Immature natural killer cell (primary cell): Measurements from ENCODE around the gene F10. TPM values are rescaled to one million over a fixed set of nuclear protein-coding genes. Genes with fewer than 3 reads are reported as not detected.
A peak's percentile ranks its signal among the peaks of the same experiment; 100 is the strongest.
"Not testable (repeated sequence)": the region's sequence is repeated elsewhere in the genome, so short reads cannot be mapped to it uniquely, and the experiment has no call there.

ENCODE experiments used
- DNase-seq, 3 donors: peaks; one replicate each; pipeline ENCODE4 v3.0.0; 2022; ENCODE audit warnings: mixed read lengths in 1 of 3
- H3K27ac Mint-ChIP-seq, 6 donors: one replicate each; pipeline ENCODE4 v1.8.0; 2020; ENCODE audit warnings: mixed read lengths in 6 of 6, mild to moderate bottlenecking in 5 of 6, inconsistent platforms in 4 of 6, moderate library complexity in 3 of 6
- H3K27me3 Mint-ChIP-seq, 3 donors: one replicate each; pipeline ENCODE4 v1.8.0; 2020 to 2021; ENCODE audit warnings: low read depth in 3 of 3, mild to moderate bottlenecking in 3 of 3, mixed read lengths in 3 of 3, moderate library complexity in 3 of 3, inconsistent platforms in 1 of 3
- H3K36me3 Mint-ChIP-seq, 3 donors: one replicate each; pipeline ENCODE4 v1.8.0; 2020; ENCODE audit warnings: mixed read lengths in 3 of 3, inconsistent platforms in 2 of 3, mild to moderate bottlenecking in 2 of 3
- H3K4me1 Mint-ChIP-seq, 2 donors: one replicate each; pipeline ENCODE4 v1.8.0; 2020; ENCODE audit warnings: inconsistent platforms in 2 of 2, mild to moderate bottlenecking in 2 of 2, mixed read lengths in 2 of 2, moderate library complexity in 1 of 2
- H3K4me3 Mint-ChIP-seq, 5 donors: one replicate each; pipeline ENCODE4 v1.8.0; 2020; ENCODE audit warnings: mild to moderate bottlenecking in 5 of 5, mixed read lengths in 5 of 5, inconsistent platforms in 3 of 5, moderate library complexity in 3 of 5
- H3K9me3 Mint-ChIP-seq, 6 donors: one replicate each; pipeline ENCODE4 v1.8.0; 2020; ENCODE audit warnings: mild to moderate bottlenecking in 6 of 6, mixed read lengths in 6 of 6, inconsistent platforms in 4 of 6, moderate library complexity in 3 of 6
- polyA plus RNA-seq, 3 donors: library from polyadenylated mRNA; unstranded; fragments of 300-500 nt; fragmentation: Illumina TruSeq; gene quantifications; one replicate each; pipeline ENCODE4 v1.2.3, GENCODE V29; 2021

F10 gene
- polyA plus RNA-seq, 3 donors from 2014 or later: not detected

DNA sequence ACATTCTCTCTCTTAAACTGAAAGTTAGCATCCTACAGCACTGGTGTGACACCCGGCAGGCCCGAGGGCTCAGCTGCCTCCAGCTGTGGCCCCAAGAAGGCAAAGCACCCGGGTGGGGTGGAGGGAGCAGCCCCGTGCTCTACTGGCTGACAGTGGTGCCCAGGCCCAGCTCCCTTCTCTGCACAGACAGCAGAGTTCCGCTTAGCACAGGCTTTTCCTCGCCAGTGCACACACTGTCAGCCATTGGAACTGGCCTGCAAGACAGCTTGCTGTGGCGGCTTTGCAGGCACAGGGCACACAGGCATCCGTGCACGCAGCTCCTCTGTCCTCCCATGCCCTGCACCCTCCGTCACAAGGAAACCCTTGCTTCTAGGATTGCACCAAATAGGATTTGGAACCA is 20.3 kb upstream of the F10 start:
- not testable (repeated sequence) for DNase-seq, H3K4me3 Mint-ChIP-seq

DNA sequence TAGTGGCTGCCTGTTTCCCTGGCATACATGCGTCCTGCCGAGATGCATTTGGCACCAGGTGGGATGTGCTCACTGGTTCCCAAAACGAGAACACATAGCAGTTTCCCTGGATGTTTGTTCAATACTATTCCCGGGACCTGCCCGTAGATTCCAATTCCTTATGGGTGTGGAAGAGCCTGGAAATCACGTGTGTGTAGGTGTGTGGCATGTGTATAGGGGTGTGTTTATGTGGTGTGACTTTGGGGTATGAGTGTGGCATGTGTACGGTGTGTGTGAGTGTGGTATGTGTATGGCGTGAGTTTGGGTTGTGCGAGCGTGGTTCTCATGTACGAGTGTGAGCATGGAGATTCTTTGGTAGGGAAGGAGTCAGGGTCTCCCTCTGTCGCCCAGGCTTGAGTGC is 19.9 kb upstream of the F10 start:
- no peak overlapping the region for H3K4me3 Mint-ChIP-seq
- no peaks in the 10 kb centered on the region for H3K36me3 Mint-ChIP-seq
- H3K9me3 Mint-ChIP-seq: no peaks in the 10 kb centered on the region
- H3K4me1 Mint-ChIP-seq: peaks cover 0 to 2% of the 10 kb centered on the region in 2 donors
- H3K27ac Mint-ChIP-seq: no peak overlapping the region
- peaks cover 0 to 2% (median 2%) of the 10 kb centered on the region in 3 donors for H3K27me3 Mint-ChIP-seq
- no peak for DNase-seq

More for the DNA sequence above, 20.3 kb upstream of the F10 start:
- not testable (repeated sequence) for H3K4me1 Mint-ChIP-seq, H3K36me3 Mint-ChIP-seq, H3K27me3 Mint-ChIP-seq, H3K27ac Mint-ChIP-seq, H3K9me3 Mint-ChIP-seq

DNA sequence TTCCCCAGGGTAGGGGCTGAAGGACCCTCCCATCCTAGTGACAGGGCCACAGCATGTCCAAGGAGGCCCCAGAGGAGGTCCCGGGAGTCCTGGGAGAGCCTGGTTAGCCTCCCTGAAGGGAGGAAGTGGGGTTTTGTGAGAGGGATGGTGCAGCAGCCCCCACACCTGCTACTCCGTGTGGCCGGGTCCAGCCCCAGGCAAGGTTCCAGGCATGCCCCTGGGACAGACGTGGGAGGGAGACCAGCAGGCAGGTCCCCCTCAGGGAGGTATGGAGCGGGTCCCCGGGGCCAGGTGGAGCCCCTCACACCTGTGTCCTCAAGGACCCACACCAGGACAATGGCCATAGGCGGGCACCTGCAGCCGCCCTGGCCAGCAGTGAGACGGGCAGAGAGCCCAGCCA is 19.0 kb upstream of the F10 start:
- DNase-seq: no peak
- H3K36me3 Mint-ChIP-seq: no peaks in the 10 kb centered on the region
- no peaks in the 10 kb centered on the region for H3K9me3 Mint-ChIP-seq
- H3K27me3 Mint-ChIP-seq: no peaks in the 10 kb centered on the region
- H3K4me1 Mint-ChIP-seq: peaks cover 0 to 2% of the 10 kb centered on the region in 2 donors
- no peak overlapping the region for H3K4me3 Mint-ChIP-seq
- H3K27ac Mint-ChIP-seq: no peak overlapping the region

DNA sequence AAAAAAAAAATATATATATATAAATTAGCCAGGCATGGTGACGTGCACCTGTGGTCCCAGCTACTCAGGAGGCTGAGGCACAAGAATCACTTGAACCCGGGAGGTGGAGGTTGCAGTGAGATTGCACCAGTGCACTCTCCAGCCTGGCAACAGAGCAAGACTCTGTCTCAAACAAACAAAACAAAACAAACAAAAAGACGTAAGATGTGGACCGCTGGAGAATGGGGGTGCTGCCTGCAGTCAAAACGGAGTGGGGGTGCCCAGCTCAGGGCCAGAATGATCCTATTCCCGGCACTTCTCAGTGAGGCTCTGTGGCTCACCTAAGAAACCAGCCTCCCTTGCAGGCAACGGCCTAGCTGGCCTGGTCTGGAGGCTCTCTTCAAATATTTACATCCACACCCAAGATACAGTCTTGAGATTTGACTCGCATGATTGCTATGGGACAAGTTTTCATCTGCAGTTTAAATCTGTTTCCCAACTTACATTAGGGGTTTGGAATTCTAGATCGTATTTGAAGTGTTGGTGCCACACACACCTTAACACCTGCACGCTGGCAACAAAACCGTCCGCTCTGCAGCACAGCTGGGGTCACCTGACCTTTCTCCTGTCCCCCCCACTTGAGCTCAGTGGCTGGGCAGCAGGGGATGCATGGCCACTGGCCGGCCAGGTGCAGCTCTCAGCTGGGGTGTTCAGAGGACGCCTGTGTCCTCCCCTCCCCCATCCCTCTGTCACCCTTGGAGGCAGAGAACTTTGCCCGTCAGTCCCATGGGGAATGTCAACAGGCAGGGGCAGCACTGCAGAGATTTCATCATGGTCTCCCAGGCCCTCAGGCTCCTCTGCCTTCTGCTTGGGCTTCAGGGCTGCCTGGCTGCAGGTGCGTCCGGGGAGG is 17.3 kb upstream of the F10 start, which contains the start of gene F7:
TSS of gene F7 (plus strand) at position 760 of the 889 bp plus-strand sequence. CDS start at position 811, 51 bp downstream.
- Mint-ChIP-seq H3K4me3 (no peak within 1 kb of the TSS), H3K36me3 (no peaks in the 10 kb centered on the region), H3K27ac (no peak within 1 kb of the TSS), H3K4me1 (peaks cover 0 to 2% of the 10 kb centered on the region in 2 donors), H3K9me3 (no peaks in the 10 kb centered on the region), H3K27me3 (peaks cover 0 to 1% (median 0%) of the 10 kb centered on the region in 3 donors)
- DNase-seq: no peak

DNA sequence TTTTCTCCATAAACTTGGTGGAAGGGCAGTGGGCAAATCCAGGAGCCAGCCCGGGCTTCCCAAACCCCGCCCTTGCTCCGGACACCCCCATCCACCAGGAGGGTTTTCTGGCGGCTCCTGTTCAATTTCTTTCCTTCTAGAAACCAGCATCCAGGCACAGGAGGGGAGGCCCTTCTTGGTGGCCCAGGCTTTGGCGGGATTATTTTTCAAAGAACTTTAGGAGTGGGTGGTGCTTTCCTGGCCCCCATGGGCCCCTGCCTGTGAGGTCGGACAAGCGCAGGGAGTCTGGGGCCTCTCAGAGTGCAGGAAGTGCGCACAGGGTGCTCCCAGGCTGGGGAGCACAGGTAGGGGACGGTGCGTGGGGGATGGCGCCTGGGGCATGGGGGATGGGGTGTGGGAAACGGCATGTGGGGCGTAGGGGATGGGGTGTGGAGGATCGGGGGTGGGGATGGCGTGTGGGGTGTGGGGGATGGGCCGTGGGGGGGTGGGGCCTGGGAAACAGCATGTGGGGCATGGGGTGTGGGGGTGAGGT is 16.6 kb upstream of the F10 start:
- H3K36me3 Mint-ChIP-seq: no peaks in the 10 kb centered on the region

DNA sequence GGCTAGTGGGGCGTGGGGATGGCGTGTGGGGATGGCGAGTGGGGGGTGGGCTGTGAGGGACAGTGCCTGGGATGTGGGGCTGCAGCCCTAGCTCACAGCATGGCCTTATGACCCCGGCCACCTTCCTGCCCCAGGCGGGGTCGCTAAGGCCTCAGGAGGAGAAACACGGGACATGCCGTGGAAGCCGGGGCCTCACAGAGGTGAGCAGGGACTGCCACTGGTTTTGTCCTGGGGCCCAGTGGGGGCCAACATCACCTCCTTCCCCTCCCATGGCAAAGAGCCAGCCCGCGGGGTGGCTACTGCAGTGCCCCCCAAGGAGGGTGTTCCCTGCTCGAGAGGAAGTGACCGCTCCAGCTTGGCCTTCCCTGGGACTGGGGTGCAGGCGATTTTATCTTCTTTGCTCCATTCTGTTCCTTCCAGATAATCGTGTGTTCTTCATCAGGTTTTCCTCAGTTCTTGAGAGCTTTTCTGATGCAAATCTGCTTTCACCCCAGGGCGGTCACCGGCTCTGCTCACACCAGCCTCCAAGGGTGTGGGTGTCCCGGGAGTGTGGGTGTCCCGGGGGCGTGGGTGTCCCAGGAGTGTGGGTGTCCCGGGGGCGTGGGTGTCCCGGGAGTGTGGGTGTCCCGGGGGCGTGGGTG is 15.8 kb upstream of the F10 start:
- no peak for DNase-seq
- Mint-ChIP-seq H3K27me3 (peaks cover 0 to 1% (median 0%) of the 10 kb centered on the region in 3 donors), H3K27ac (no peak overlapping the region), H3K4me3 (peak overlapping the region in 1 of 5 donors; percentile 44), H3K36me3 (no peaks in the 10 kb centered on the region), H3K4me1 (peaks cover 0 to 2% of the 10 kb centered on the region in 2 donors), H3K9me3 (peaks cover 0 to 2% (median 0%) of the 10 kb centered on the region in 6 donors)

More for the DNA sequence above, 16.6 kb upstream of the F10 start:
- Mint-ChIP-seq H3K4me3 (no peak overlapping the region), H3K27ac (no peak overlapping the region), H3K27me3 (peaks cover 0 to 1% (median 0%) of the 10 kb centered on the region in 3 donors), H3K9me3 (peaks cover 0 to 1% (median 0%) of the 10 kb centered on the region in 6 donors), H3K4me1 (peaks cover 0 to 2% of the 10 kb centered on the region in 2 donors)
- no peak for DNase-seq

DNA sequence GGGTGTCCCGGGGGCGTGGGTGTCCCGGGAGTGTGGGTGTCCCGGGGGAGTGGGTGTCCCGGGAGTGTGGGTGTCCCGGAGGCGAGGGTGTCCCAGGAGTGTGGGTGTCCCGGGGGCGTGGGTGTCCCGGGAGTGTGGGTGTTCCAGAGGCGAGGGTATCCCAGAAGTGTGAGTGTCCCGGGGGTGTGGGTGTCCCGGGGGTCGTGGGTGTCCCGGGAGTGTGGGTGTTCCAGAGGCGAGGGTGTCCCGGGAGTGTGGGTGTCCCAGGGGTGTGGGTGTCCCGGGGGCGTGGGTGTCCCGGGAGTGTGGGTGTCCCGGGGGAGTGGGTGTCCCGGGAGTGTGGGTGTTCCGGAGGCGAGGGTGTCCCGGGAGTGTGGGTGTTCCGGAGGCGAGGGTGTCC is 14.1 kb upstream of the F10 start:
- not testable (repeated sequence) for H3K27me3 Mint-ChIP-seq, H3K36me3 Mint-ChIP-seq, DNase-seq, H3K4me1 Mint-ChIP-seq, H3K4me3 Mint-ChIP-seq, H3K9me3 Mint-ChIP-seq, H3K27ac Mint-ChIP-seq

DNA sequence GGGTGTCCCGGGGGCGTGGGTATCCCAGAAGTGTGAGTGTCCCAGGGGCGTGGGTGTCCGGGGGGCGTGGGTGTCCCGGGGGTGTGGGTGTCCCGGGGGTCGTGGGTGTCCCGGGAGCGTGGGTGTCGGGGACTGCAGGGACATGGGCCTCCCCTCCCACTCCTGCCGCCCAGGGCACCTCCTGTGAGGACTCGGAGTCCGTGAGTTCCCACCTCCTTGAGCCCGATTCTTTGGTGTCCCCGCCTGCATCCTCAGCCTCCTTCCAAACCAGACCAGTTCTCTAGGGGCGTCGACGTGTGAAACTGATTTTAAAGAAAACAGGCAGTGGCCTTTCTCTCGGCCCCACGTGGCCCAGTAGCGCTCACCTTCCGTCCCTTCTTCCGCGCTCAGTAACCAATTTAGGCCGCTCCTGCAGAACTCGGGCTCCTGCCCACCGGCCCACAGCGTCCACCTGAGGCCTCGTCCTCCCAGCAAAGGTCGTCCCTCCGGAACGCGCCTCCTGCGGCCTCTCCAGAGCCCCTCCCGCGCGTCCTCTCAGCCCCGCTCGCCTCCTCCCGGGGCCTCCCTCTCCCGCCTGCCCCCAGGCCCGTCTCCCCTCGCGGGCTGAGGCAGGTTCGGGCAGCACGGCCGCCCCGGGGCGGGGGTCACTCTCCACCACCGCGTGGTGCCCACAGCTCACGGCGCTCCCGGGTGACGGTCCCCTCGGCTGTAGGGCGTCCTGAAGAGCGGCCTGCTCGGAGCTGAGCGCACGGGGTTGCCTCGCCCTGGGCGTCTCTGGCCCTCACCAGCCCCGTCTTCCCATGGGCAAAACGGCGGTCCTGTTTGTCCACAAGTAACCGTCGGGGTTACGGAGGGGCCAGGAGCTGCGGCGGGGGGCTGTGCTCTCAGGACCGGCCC is 13.2 kb upstream of the F10 start:
- Mint-ChIP-seq H3K9me3 (peaks cover 0 to 2% (median 0%) of the 10 kb centered on the region in 6 donors), H3K36me3 (no peaks in the 10 kb centered on the region), H3K27ac (peak overlapping the region in 1 of 6 donors; percentile 40), H3K4me3 (peak overlapping the region; percentile 35 to 65 (median 57)), H3K27me3 (peaks cover 0 to 1% (median 0%) of the 10 kb centered on the region in 3 donors), H3K4me1 (peaks cover 0 to 2% of the 10 kb centered on the region in 2 donors)
- no peak for DNase-seq

DNA sequence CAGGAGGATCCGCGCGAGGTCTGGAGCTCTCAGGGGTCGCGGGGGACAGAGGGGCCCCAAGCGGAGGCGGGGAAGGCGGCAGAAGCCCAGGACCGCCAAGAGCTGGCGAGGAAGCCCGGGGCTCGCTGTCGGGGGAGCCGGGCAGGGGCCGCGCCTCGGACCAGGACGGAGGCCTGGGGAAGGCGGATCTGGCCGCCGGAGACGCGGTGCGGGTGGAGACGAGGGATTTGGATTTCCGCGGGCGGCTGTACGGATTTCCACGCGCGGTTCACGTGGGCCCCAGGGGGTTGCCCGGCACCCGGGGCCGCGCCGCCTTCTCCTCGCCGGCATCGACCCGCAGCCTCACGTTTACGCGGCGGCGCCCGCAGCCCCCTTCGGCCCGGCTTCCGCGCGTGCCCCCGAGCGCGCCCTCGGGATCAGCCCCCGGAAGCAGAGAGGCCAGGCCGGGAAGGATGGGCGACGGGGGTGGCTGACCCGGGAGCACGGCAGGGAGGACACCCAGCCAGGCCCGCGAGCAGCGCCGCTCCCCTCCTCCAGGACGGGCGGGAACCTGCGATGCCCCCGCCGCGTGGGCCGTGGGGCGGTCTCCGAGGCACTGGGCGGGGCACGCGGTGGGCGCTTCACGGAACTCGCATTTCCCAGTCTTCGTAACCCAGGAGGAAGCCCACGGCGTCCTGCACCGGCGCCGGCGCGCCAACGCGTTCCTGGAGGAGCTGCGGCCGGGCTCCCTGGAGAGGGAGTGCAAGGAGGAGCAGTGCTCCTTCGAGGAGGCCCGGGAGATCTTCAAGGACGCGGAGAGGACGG is 12.3 kb upstream of the F10 start:
- peak overlapping the region in 4 of 5 donors; percentile 17 to 73 (median 46) for H3K4me3 Mint-ChIP-seq
- H3K27me3 Mint-ChIP-seq: peaks cover 0 to 1% (median 0%) of the 10 kb centered on the region in 3 donors
- DNase-seq: peak; percentile 24 to 30 (median 25)
- no peak overlapping the region for H3K27ac Mint-ChIP-seq
- H3K9me3 Mint-ChIP-seq: peaks cover 0 to 2% (median 0%) of the 10 kb centered on the region in 6 donors
- H3K4me1 Mint-ChIP-seq: peaks cover 0 to 2% of the 10 kb centered on the region in 2 donors
- H3K36me3 Mint-ChIP-seq: no peaks in the 10 kb centered on the region

DNA sequence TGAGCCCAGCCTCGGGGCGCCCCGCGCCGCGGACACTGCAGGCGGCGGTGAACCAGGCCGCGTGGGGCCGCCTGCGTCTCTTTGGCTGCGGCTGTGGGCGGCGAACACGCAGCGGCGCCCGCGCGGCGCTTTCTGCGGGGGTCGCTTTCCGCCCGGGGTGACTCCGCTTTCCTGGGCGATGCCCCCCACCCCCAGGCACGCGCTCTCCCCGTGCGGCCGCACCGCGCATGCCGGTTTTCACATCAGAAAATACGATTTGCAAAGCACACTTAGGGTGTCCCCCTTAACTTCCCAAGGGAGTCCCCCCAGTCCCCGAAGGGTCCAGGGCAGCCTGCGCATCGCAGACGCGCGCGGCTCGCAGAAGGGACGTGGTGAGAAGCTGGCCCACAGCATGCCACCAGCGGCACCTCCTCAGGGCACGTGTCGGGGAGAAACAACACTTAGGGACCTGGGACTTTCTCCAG is 11.7 kb upstream of the F10 start:
- Mint-ChIP-seq H3K36me3 (no peaks in the 10 kb centered on the region), H3K27me3 (peaks cover 0 to 1% (median 0%) of the 10 kb centered on the region in 3 donors), H3K27ac (no peak overlapping the region), H3K4me1 (peaks cover 0 to 2% of the 10 kb centered on the region in 2 donors), H3K9me3 (peaks cover 0 to 2% (median 0%) of the 10 kb centered on the region in 6 donors), H3K4me3 (peak overlapping the region; percentile 38 to 75 (median 70))
- DNase-seq: peak in 2 of 3 donors; percentile 17 to 19

DNA sequence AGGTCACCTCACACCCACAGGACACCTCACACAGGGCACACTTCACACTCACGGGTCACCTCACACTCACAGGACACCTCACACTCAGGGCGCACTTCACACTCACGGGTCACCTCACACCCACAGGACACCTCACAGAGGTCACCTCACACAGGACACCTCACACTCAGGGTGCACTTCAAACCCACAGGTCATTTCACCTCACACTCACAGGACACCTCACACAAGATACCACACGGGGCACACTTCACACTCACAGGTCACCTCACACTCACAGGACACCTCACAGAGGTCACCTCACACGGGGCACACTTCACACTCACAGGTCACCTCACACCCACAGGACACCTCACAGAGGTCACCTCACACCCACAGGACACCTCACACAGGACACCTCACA is 10.8 kb upstream of the F10 start:
- H3K27ac Mint-ChIP-seq, H3K4me3 Mint-ChIP-seq, H3K36me3 Mint-ChIP-seq, H3K9me3 Mint-ChIP-seq, H3K4me1 Mint-ChIP-seq, DNase-seq, H3K27me3 Mint-ChIP-seq: not testable (repeated sequence)

DNA sequence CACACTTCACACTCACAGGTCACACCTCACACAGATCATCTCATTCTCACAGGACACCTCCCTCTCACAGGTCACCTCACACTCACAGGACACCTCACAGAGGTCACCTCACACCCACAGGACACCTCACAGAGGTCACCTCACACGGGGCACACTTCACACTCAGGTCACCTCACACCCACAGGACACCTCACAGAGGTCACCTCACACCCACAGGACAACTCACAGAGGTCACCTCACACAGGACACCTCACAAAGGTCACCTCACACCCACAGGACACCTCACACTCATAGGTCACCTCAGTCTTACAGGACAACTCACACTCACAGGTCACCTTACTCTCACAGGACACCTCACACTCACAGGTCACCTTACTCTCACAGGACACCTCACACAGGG is 10.1 kb upstream of the F10 start:
- H3K27ac Mint-ChIP-seq, H3K36me3 Mint-ChIP-seq, H3K4me1 Mint-ChIP-seq, H3K27me3 Mint-ChIP-seq, DNase-seq, H3K9me3 Mint-ChIP-seq, H3K4me3 Mint-ChIP-seq: not testable (repeated sequence)
